SK-N-SH (cell line): ENCODE measurements around the gene FAAP20.

Experiments
- EZH2phosphoT487 ChIP-seq: fragments of 200-600 bp; sonication (generic); IDR thresholded peaks from 2 replicates; pipeline ENCODE4 v1.6.1; 2017; ENCODE audit warnings: low read depth, mixed run types, mild to moderate bottlenecking, antibody characterized with exemption, moderate library complexity, borderline replicate concordance
- FOXJ3 ChIP-seq: sonication (generic); formaldehyde crosslinking; IDR thresholded peaks from 2 replicates; pipeline ENCODE4 v1.5.1; 2020; ENCODE audit warnings: mild to moderate bottlenecking, missing genetic modification reagents
- RAD21 ChIP-seq: IDR thresholded peaks from 2 replicates; pipeline ENCODE4 v1.6.1; 2012; ENCODE audit warnings: mild to moderate bottlenecking, low read length
- RCOR1 ChIP-seq: fragments of 150-350 bp; IDR thresholded peaks from 2 replicates; pipeline ENCODE4 v1.6.1; 2017; ENCODE audit warnings: antibody characterized with exemption, low read length
- TF ChIP-seq, protein P1 (sequence below): fragments of 200-600 bp; sonication (generic); IDR thresholded peaks from 2 replicates; pipeline ENCODE4 v1.6.1; 2017; ENCODE audit warnings: antibody characterized with exemption, mild to moderate bottlenecking, moderate library complexity
- TF ChIP-seq, protein P2 (sequence below): IDR thresholded peaks from 2 replicates; pipeline ENCODE4 v1.4.0; 2012; ENCODE audit warnings: low read depth
- TF ChIP-seq, protein P3 (sequence below): IDR thresholded peaks from 2 replicates; pipeline ENCODE4 v1.6.1; 2012; ENCODE audit warnings: mild to moderate bottlenecking, low read depth, low read length, moderate library complexity

DNA sequence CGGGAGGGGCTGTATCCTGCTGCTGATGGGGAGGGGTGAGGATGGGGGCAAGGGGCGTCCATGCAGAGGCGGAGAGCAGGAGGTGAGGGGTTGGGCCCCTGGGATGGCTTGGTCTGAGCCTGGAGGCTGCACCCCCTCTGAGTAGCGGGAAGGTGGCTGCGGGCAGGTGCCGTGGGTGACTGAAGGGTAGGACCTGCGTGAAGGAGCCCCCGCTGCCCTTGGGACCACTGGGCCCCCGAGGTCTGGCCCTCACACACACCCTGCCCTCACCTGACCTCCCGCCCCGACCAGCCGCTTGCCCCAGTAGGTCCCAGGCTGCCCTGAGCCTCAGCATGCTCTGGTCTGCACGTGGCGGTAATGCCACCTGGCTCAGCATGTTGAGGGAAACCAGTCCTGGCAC is 20.8 kb upstream of the FAAP20 start:
- TF ChIP-seq, protein P1, sequence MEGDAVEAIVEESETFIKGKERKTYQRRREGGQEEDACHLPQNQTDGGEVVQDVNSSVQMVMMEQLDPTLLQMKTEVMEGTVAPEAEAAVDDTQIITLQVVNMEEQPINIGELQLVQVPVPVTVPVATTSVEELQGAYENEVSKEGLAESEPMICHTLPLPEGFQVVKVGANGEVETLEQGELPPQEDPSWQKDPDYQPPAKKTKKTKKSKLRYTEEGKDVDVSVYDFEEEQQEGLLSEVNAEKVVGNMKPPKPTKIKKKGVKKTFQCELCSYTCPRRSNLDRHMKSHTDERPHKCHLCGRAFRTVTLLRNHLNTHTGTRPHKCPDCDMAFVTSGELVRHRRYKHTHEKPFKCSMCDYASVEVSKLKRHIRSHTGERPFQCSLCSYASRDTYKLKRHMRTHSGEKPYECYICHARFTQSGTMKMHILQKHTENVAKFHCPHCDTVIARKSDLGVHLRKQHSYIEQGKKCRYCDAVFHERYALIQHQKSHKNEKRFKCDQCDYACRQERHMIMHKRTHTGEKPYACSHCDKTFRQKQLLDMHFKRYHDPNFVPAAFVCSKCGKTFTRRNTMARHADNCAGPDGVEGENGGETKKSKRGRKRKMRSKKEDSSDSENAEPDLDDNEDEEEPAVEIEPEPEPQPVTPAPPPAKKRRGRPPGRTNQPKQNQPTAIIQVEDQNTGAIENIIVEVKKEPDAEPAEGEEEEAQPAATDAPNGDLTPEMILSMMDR: no peak
- TF ChIP-seq RAD21 (no peak), FOXJ3 (CRISPR knock-in tag) (no peak), RCOR1 (no peak), EZH2phosphoT487 (no peak)
- TF ChIP-seq, protein P2, sequence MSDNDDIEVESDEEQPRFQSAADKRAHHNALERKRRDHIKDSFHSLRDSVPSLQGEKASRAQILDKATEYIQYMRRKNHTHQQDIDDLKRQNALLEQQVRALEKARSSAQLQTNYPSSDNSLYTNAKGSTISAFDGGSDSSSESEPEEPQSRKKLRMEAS: no peak
- TF ChIP-seq, protein P3, sequence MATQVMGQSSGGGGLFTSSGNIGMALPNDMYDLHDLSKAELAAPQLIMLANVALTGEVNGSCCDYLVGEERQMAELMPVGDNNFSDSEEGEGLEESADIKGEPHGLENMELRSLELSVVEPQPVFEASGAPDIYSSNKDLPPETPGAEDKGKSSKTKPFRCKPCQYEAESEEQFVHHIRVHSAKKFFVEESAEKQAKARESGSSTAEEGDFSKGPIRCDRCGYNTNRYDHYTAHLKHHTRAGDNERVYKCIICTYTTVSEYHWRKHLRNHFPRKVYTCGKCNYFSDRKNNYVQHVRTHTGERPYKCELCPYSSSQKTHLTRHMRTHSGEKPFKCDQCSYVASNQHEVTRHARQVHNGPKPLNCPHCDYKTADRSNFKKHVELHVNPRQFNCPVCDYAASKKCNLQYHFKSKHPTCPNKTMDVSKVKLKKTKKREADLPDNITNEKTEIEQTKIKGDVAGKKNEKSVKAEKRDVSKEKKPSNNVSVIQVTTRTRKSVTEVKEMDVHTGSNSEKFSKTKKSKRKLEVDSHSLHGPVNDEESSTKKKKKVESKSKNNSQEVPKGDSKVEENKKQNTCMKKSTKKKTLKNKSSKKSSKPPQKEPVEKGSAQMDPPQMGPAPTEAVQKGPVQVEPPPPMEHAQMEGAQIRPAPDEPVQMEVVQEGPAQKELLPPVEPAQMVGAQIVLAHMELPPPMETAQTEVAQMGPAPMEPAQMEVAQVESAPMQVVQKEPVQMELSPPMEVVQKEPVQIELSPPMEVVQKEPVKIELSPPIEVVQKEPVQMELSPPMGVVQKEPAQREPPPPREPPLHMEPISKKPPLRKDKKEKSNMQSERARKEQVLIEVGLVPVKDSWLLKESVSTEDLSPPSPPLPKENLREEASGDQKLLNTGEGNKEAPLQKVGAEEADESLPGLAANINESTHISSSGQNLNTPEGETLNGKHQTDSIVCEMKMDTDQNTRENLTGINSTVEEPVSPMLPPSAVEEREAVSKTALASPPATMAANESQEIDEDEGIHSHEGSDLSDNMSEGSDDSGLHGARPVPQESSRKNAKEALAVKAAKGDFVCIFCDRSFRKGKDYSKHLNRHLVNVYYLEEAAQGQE: no peak
